K562 (cell line): ENCODE measurements around the gene AKNA. TPM values are rescaled to one million over a fixed set of nuclear protein-coding genes. Genes with fewer than 3 reads are reported as not detected.

Source experiments
- DEAF1 ChIP-seq: fragments of 450-650 bp; formaldehyde crosslinking; IDR thresholded peaks from 2 replicates; pipeline ENCODE4 v1.4.0; 2020; ENCODE audit warnings: mild to moderate bottlenecking, moderate library complexity
- EP400 ChIP-seq: fragments of 450-650 bp; IDR thresholded peaks from 2 replicates; pipeline ENCODE4 v1.6.1; 2017; ENCODE audit warnings: antibody characterized with exemption, mild to moderate bottlenecking, moderate library complexity
- ERF ChIP-seq: fragments of 450-650 bp; formaldehyde crosslinking; IDR thresholded peaks from 2 replicates; pipeline ENCODE4 v1.4.0; 2020; ENCODE audit warnings: mild to moderate bottlenecking, mixed read lengths
- ETS2 ChIP-seq: IDR thresholded peaks from 2 replicates; pipeline ENCODE4 v1.6.1; 2016; ENCODE audit warnings: borderline replicate concordance, missing genetic modification characterization, mild to moderate bottlenecking, moderate library complexity, missing compliant biosample characterization; ENCODE audit not compliant: poor library complexity, severe bottlenecking
- FOXP4 ChIP-seq: sonication (generic); formaldehyde crosslinking; IDR thresholded peaks from 2 replicates; pipeline ENCODE4 v1.8.0; 2022; ENCODE audit warnings: mild to moderate bottlenecking, missing genetic modification reagents, borderline replicate concordance
- HDAC8 ChIP-seq: fragments of 450-650 bp; IDR thresholded peaks from 2 replicates; pipeline ENCODE4 v1.6.1; 2016; ENCODE audit warnings: mild to moderate bottlenecking, missing genetic modification characterization, moderate library complexity, missing compliant biosample characterization
- MCM3 ChIP-seq: fragments of 450-650 bp; IDR thresholded peaks from 2 replicates; pipeline ENCODE4 v1.6.1; 2016
- MLLT1 ChIP-seq, 2 experiments: fragments of 450-650 bp; IDR thresholded peaks; 2 replicates each; pipeline ENCODE4 v1.6.1; 2016
- NBN ChIP-seq: fragments of 450-650 bp; IDR thresholded peaks from 2 replicates; pipeline ENCODE4 v1.6.1; 2016; ENCODE audit warnings: low read depth, mild to moderate bottlenecking
- PHF20 ChIP-seq: fragments of 450-650 bp; IDR thresholded peaks from 2 replicates; pipeline ENCODE4 v1.6.1; 2018; ENCODE audit not compliant: partially characterized antibody
- PHTF2 ChIP-seq: fragments of 250-450 bp; sonication (Bioruptor Pico); IDR thresholded peaks from 2 replicates; pipeline ENCODE4 v1.5.0; 2021; ENCODE audit warnings: mild to moderate bottlenecking
- RBM17 ChIP-seq: fragments of 200-400 bp; formaldehyde crosslinking; IDR thresholded peaks from 2 replicates; pipeline ENCODE4 v1.6.1; 2017; ENCODE audit warnings: low read depth, mild to moderate bottlenecking, low read length, borderline replicate concordance
- SIX5 ChIP-seq, 2 experiments: IDR thresholded peaks; 2 replicates each; pipeline ENCODE4 v1.6.1; 2011; ENCODE audit warnings: low read length in 2 of 2, borderline replicate concordance in 1 of 2, low read depth in 1 of 2, mild to moderate bottlenecking in 1 of 2, moderate library complexity in 1 of 2; ENCODE audit not compliant: insufficient read depth in 1 of 2
- SRF ChIP-seq, 2 experiments: fragments of 250-450, 450-650 bp in 1 of 2; sonication (Bioruptor Pico) in 1 of 2; sonication (generic) in 1 of 2; formaldehyde crosslinking; IDR thresholded peaks; 2 replicates each; pipeline versions ENCODE4 v1.5.0 to v1.5.1; 2020 to 2022; ENCODE audit warnings: mild to moderate bottlenecking in 1 of 2, missing genetic modification reagents in 1 of 2
- YBX1 ChIP-seq: fragments of 450-650 bp; IDR thresholded peaks from 2 replicates; pipeline ENCODE4 v1.7.1; 2016; ENCODE audit warnings: mild to moderate bottlenecking
- ZNF609 ChIP-seq: sonication (generic); formaldehyde crosslinking; IDR thresholded peaks from 2 replicates; pipeline ENCODE4 v1.8.1; 2023; ENCODE audit warnings: missing genetic modification reagents, mild to moderate bottlenecking, borderline replicate concordance
- polyA plus RNA-seq, 8 experiments: library from polyadenylated mRNA; depleted of rRNA in 4 of 8; stranded (reverse) in 5 of 8; unstranded in 3 of 8; fragments of >200 nt; fragmentation: Nextera tagmentation in 2 of 8; fragmentation: Illumina TruSeq in 1 of 8; extraction: Ambion mirVana in 2 of 8; extraction: Trizol in 1 of 8; gene quantifications; 2 replicates each; pipeline versions ENCODE4 v1.2.1 to v1.2.3, GENCODE V29; 2011 to 2014; ENCODE audit warnings: inconsistent platforms in 1 of 8, missing spikeins in 1 of 8
- total RNA-seq, 7 experiments: library from RNA; depleted of rRNA in 6 of 7; stranded (reverse); fragments of >200 nt in 6 of 7; fragmentation: Illumina TruSeq in 2 of 7; extraction: Trizol in 2 of 7; gene quantifications; 2 replicates each; pipeline versions ENCODE4 v1.2.1 to v1.2.3, GENCODE V29; 2011 to 2021; ENCODE audit warnings: low replicate concordance in 1 of 7

Gene AKNA
- total and polyA plus RNA-seq, 9 of the 15 experiments (the other 6 are each of a cell fraction or from before 2014, with no cell fraction given), result 0.29 to 20.5 (median 3.9) TPM

GRCh38 chr9:114397848-114398605 lies 10.2 kb upstream of the AKNA start (continued):
- TF ChIP-seq SRF (CRISPR knock-in tag; IDR thresholded peaks at IDR 0.05) (no peak), ZNF609 (CRISPR knock-in tag) (no peak), HDAC8 (tag) (no peak), MLLT1 (IDR thresholded peaks at IDR 0.05) (no peak), ETS2 (tag) (no peak), EP400 (peak; percentile 78), RBM17 (no peak), FOXP4 (no peak), PHTF2 (no peak), ERF (CRISPR knock-in tag) (peak; percentile 72; the same call in 1 of the 2 replicates), MCM3 (no peak), YBX1 (no peak), NBN (peak; percentile 39; the same call in 1 of the 2 replicates), PHF20 (peak; percentile 55), SIX5 (IDR thresholded peaks at IDR 0.05; ENCODE audit: borderline replicate concordance in 1 of 2, insufficient read depth in 1 of 2, low read depth in 1 of 2, low read length in 2 of 2) (no peak), DEAF1 (CRISPR knock-in tag) (no peak)
